HG02571 (cell line): Measurements from ENCODE around the gene LRRC32.
"Not testable (repeated sequence)": the region's sequence is repeated elsewhere in the genome, so short reads cannot be mapped to it uniquely, and the experiment has no call there.

ENCODE experiments used
- ATAC-seq: cut with Tn5 transposase; IDR thresholded peaks from one replicate; pipeline ENCODE4 v1.9.1; 2021; ENCODE audit warnings: mild to moderate bottlenecking, moderate library complexity; ENCODE audit not compliant: unreplicated experiment

Gene LRRC32

GRCh38 chr11:76630600-76631281 lies 39.8 kb downstream of the LRRC32 start:
- no peak for ATAC-seq

GRCh38 chr11:76629853-76630599 lies 40.5 kb downstream of the LRRC32 start:
- ATAC-seq = no peak

- no peak for ATAC-seq
These were observed 41.3 kb downstream of the LRRC32 start for GRCh38 chr11:76629116-76629852.

- no peak for ATAC-seq
These were observed 42.1 kb downstream of the LRRC32 start for GRCh38 chr11:76628408-76628947.

GRCh38 chr11:76627606-76628005 lies 42.9 kb downstream of the LRRC32 start:
- no peak for ATAC-seq

GRCh38 chr11:76626921-76627401 lies 43.6 kb downstream of the LRRC32 start:
- ATAC-seq = peak; percentile 80

GRCh38 chr11:76626266-76626665 lies 44.3 kb downstream of the LRRC32 start:
- no peak for ATAC-seq

- ATAC-seq = no peak
These were observed 44.9 kb downstream of the LRRC32 start for GRCh38 chr11:76625472-76626186.

- ATAC-seq = no peak
These were observed 45.8 kb downstream of the LRRC32 start for GRCh38 chr11:76624500-76625379.

GRCh38 chr11:76623884-76624419 lies 46.6 kb downstream of the LRRC32 start:
- no peak for ATAC-seq

- ATAC-seq = no peak
These were observed 47.2 kb downstream of the LRRC32 start for GRCh38 chr11:76623171-76623883.

GRCh38 chr11:76622493-76623094 lies 48.0 kb downstream of the LRRC32 start:
- ATAC-seq = no peak

- ATAC-seq = no peak
These were observed 48.7 kb downstream of the LRRC32 start for GRCh38 chr11:76621868-76622267.

GRCh38 chr11:76621466-76621865 lies 49.1 kb downstream of the LRRC32 start:
- ATAC-seq = no peak

- no peak for ATAC-seq
These were observed 50.1 kb downstream of the LRRC32 start for GRCh38 chr11:76620489-76620888.

- ATAC-seq = not testable (repeated sequence)
These were observed 50.7 kb downstream of the LRRC32 start for GRCh38 chr11:76619801-76620200.

- ATAC-seq = no peak
These were observed 52.8 kb downstream of the LRRC32 start for GRCh38 chr11:76617553-76618265.
